Measurements from ENCODE around the gene HOXD12. TPM values are rescaled to one million over a fixed set of nuclear protein-coding genes. Genes with fewer than 3 reads are reported as not detected.

HOXD12 gene
- total and polyA plus RNA-seq, 2 donors (not counting 1 experiment from before 2014, with no cell fraction given): not detected

GRCh38 chr2:176102309-176102866, 2.8 kb downstream of the HOXD12 start:
- Histone ChIP-seq H3K27me3 (ENCODE audit: control insufficient read depth, insufficient read depth, low read length) (peaks cover 88% of the 10 kb centered on the region), H3K9me3 (ENCODE audit: control insufficient read depth, insufficient read depth, low read depth, low read length) (no peaks in the 10 kb centered on the region), H3K27ac (ENCODE audit: insufficient read depth, low read length) (no peak overlapping the region), H3K9ac (ENCODE audit: insufficient read depth, low read length) (no peak overlapping the region), H3K36me3 (ENCODE audit: control insufficient read depth, insufficient read depth, low read length) (no peaks in the 10 kb centered on the region), H3K4me3 (replicated peaks in 1 of 4; ENCODE audit: control extremely low read depth in 1 of 4, insufficient read depth in 1 of 4, low read depth in 3 of 4, low read length in 4 of 4) (no peak overlapping the region), H3K4me2 (ENCODE audit: extremely low read depth, insufficient read depth, low read length) (no peak overlapping the region), H3K79me2 (ENCODE audit: control insufficient read depth, insufficient read depth, low read length) (no peaks in the 10 kb centered on the region), H3K4me1 (ENCODE audit: control insufficient read depth, extremely low read depth, insufficient read depth, low read length) (no peaks in the 10 kb centered on the region), H2AFZ (ENCODE audit: low read length) (no peak overlapping the region), H4K20me1 (ENCODE audit: control insufficient read depth, extremely low read depth, insufficient read depth, low read length) (no peaks in the 10 kb centered on the region)
- DNase-seq (ENCODE audit: low read depth in 2 of 2): no peak
- TF ChIP-seq EZH2 (IDR thresholded peaks at IDR 0.05; ENCODE audit: low read length, missing control alignments) (no peak), CTCF (conservative IDR thresholded peaks at IDR 0.05 in 1 of 2, IDR thresholded peaks at IDR 0.05 in 1 of 2; ENCODE audit: low read depth in 1 of 2, low read length in 2 of 2) (no peak)

GRCh38 chr2:176103194-176103593, 3.6 kb downstream of the HOXD12 start:
- H3K27me3 ChIP-seq (ENCODE audit: control insufficient read depth, insufficient read depth, low read length): peaks cover 82% of the 10 kb centered on the region
- no peak overlapping the region for H3K4me3 ChIP-seq (replicated peaks in 1 of 4; ENCODE audit: control extremely low read depth in 1 of 4, insufficient read depth in 1 of 4, low read depth in 3 of 4, low read length in 4 of 4)
- H3K79me2 ChIP-seq (ENCODE audit: control insufficient read depth, insufficient read depth, low read length): no peaks in the 10 kb centered on the region
- H3K4me1 ChIP-seq (ENCODE audit: control insufficient read depth, extremely low read depth, insufficient read depth, low read length): no peaks in the 10 kb centered on the region
- H3K9ac ChIP-seq (ENCODE audit: insufficient read depth, low read length): no peak overlapping the region
- no peak for DNase-seq (ENCODE audit: low read depth in 2 of 2)
- H3K27ac ChIP-seq (ENCODE audit: insufficient read depth, low read length): no peak overlapping the region
- H3K9me3 ChIP-seq (ENCODE audit: control insufficient read depth, insufficient read depth, low read depth, low read length): no peaks in the 10 kb centered on the region
- no peaks in the 10 kb centered on the region for H4K20me1 ChIP-seq (ENCODE audit: control insufficient read depth, extremely low read depth, insufficient read depth, low read length)
- no peak for TF ChIP-seq EZH2 (IDR thresholded peaks at IDR 0.05; ENCODE audit: low read length, missing control alignments)
- TF ChIP-seq CTCF (conservative IDR thresholded peaks at IDR 0.05 in 1 of 2, IDR thresholded peaks at IDR 0.05 in 1 of 2; ENCODE audit: low read depth in 1 of 2, low read length in 2 of 2): no peak
- no peaks in the 10 kb centered on the region for H3K36me3 ChIP-seq (ENCODE audit: control insufficient read depth, insufficient read depth, low read length)
- H3K4me2 ChIP-seq (ENCODE audit: extremely low read depth, insufficient read depth, low read length): no peak overlapping the region
- no peak overlapping the region for H2AFZ ChIP-seq (ENCODE audit: low read length)

GRCh38 chr2:176103742-176104315, 4.2 kb downstream of the HOXD12 start:
- TF ChIP-seq EZH2 (IDR thresholded peaks at IDR 0.05; ENCODE audit: low read length, missing control alignments) (no peak), CTCF (conservative IDR thresholded peaks at IDR 0.05 in 1 of 2, IDR thresholded peaks at IDR 0.05 in 1 of 2; ENCODE audit: low read depth in 1 of 2, low read length in 2 of 2) (no peak)
- Histone ChIP-seq H4K20me1 (ENCODE audit: control insufficient read depth, extremely low read depth, insufficient read depth, low read length) (no peaks in the 10 kb centered on the region), H3K27ac (ENCODE audit: insufficient read depth, low read length) (no peak overlapping the region), H3K4me3 (replicated peaks in 1 of 4; ENCODE audit: control extremely low read depth in 1 of 4, insufficient read depth in 1 of 4, low read depth in 3 of 4, low read length in 4 of 4) (no peak overlapping the region), H2AFZ (ENCODE audit: low read length) (no peak overlapping the region), H3K9ac (ENCODE audit: insufficient read depth, low read length) (no peak overlapping the region), H3K4me2 (ENCODE audit: extremely low read depth, insufficient read depth, low read length) (no peak overlapping the region), H3K36me3 (ENCODE audit: control insufficient read depth, insufficient read depth, low read length) (no peaks in the 10 kb centered on the region), H3K79me2 (ENCODE audit: control insufficient read depth, insufficient read depth, low read length) (no peaks in the 10 kb centered on the region), H3K4me1 (ENCODE audit: control insufficient read depth, extremely low read depth, insufficient read depth, low read length) (no peaks in the 10 kb centered on the region), H3K9me3 (ENCODE audit: control insufficient read depth, insufficient read depth, low read depth, low read length) (no peaks in the 10 kb centered on the region), H3K27me3 (ENCODE audit: control insufficient read depth, insufficient read depth, low read length) (peaks cover 79% of the 10 kb centered on the region)
- DNase-seq (ENCODE audit: low read depth in 2 of 2): no peak

Data from fibroblast of lung (primary cell).